ENCODE data around the gene ACD. TPM values are rescaled to one million over a fixed set of nuclear protein-coding genes. Genes with fewer than 3 reads are reported as not detected.

The ACD gene
- total and polyA plus RNA-seq, 9 donors, result 5.3 to 40.8 (median 29.4) TPM

GRCh38 chr16:67654403-67654911 is 5.6 kb downstream of the ACD start:
- WGBS, 3 donors, result 34 to 53% (median 49%) methylated on average over 30 of the region's 30 CpGs
- DNase-seq, result peak in 2 of 5 donors; percentile 18 to 39
- Histone ChIP-seq H3K9me3 (no peaks in the 10 kb centered on the region), H3K4me3 (no peak overlapping the region), H3K36me3 (no peaks in the 10 kb centered on the region), H3K4me1 (ENCODE audit: insufficient read depth) (peaks cover 13% of the 10 kb centered on the region), H3K27me3 (peaks cover 4% of the 10 kb centered on the region), H3K27ac (no peak overlapping the region)
- intact Hi-C loops (cut with DNase I), result loop anchor here in 1 of 4 donors (5.0 kb wide), 1 partner anchor 87 kb away; no protein-coding TSS in a partner anchor
- TF ChIP-seq POLR2A (IDR thresholded peaks at IDR 0.05) (no peak), CTCF (IDR thresholded peaks at IDR 0.05) (no peak), EP300 (IDR thresholded peaks at IDR 0.05) (no peak)

- H3K27ac ChIP-seq, result no peak overlapping the region
- 15 to 23% (median 21%) methylated on average over 20 to 25 of the region's 25 CpGs for WGBS, 3 donors
- H3K4me1 ChIP-seq (ENCODE audit: insufficient read depth), result peaks cover 8% of the 10 kb centered on the region
- no peaks in the 10 kb centered on the region for H3K9me3 ChIP-seq
- no peaks in the 10 kb centered on the region for H3K36me3 ChIP-seq
- peaks cover 5% of the 10 kb centered on the region for H3K27me3 ChIP-seq
- intact Hi-C loops (cut with DNase I), result loop anchor here in 1 of 4 donors (5.0 kb wide), 1 partner anchor 87 kb away; no protein-coding TSS in a partner anchor
- TF ChIP-seq EP300 (IDR thresholded peaks at IDR 0.05) (no peak), POLR2A (IDR thresholded peaks at IDR 0.05) (no peak), CTCF (IDR thresholded peaks at IDR 0.05) (no peak)
- peak in 2 of 5 donors; percentile 38 to 48 for DNase-seq
- no peak overlapping the region for H3K4me3 ChIP-seq
Observed at GRCh38 chr16:67653789-67654402, 6.2 kb downstream of the ACD start.

GRCh38 chr16:67653128-67653788 is 6.8 kb downstream of the ACD start:
- peak in 2 of 5 donors; percentile 39 to 53 for DNase-seq
- H3K4me3 ChIP-seq, result peak overlapping the region; percentile 16
- no peak for TF ChIP-seq POLR2A (IDR thresholded peaks at IDR 0.05)
- TF ChIP-seq EP300 (IDR thresholded peaks at IDR 0.05), result no peak
- peak in 2 of 3 donors; percentile 16 to 21 for TF ChIP-seq CTCF (IDR thresholded peaks at IDR 0.05)
- H3K36me3 ChIP-seq, result no peaks in the 10 kb centered on the region
- 1 to 16% (median 3%) methylated on average over 6 to 68 of the region's 68 CpGs for WGBS, 3 donors
- H3K9me3 ChIP-seq, result no peaks in the 10 kb centered on the region
- no peak overlapping the region for H3K27ac ChIP-seq
- peaks cover 8% of the 10 kb centered on the region for H3K4me1 ChIP-seq (ENCODE audit: insufficient read depth)
- intact Hi-C loops (cut with DNase I), result loop anchor here in 1 of 4 donors (5.0 kb wide), 1 partner anchor 86 kb away; no protein-coding TSS in a partner anchor
- peaks cover 6% of the 10 kb centered on the region for H3K27me3 ChIP-seq

- intact Hi-C loops (cut with DNase I), result loop anchor here in 1 of 4 donors (5.0 kb wide), 1 partner anchor 85 kb away; no protein-coding TSS in a partner anchor
- Histone ChIP-seq H3K9me3 (no peaks in the 10 kb centered on the region), H3K36me3 (no peaks in the 10 kb centered on the region), H3K27me3 (peaks cover 6% of the 10 kb centered on the region), H3K4me1 (ENCODE audit: insufficient read depth) (peaks cover 8% of the 10 kb centered on the region), H3K27ac (no peak overlapping the region), H3K4me3 (peak overlapping the region; percentile 16)
- TF ChIP-seq POLR2A (IDR thresholded peaks at IDR 0.05) (no peak), CTCF (IDR thresholded peaks at IDR 0.05) (no peak), EP300 (IDR thresholded peaks at IDR 0.05) (no peak)
- 3 to 10% (median 5%) methylated on average over 35 to 59 of the region's 59 CpGs for WGBS, 3 donors
- peak in 2 of 5 donors; percentile 46 to 53 for DNase-seq
Observed at GRCh38 chr16:67652578-67653127, 7.4 kb downstream of the ACD start.
